H1 (cell line): ENCODE measurements around the gene MVP. TPM values are rescaled to one million over a fixed set of nuclear protein-coding genes. Genes with fewer than 3 reads are reported as not detected.
A peak's percentile ranks its signal among the peaks of the same experiment; 100 is the strongest.

Experiments
- CTCF ChIA-PET: fragments of 300-600 bp; sonication (Branson Sonifier 250); formaldehyde crosslinking; loops from one replicate; lab custom pipeline; 2021; ENCODE audit not compliant: partially characterized antibody; lab: Charles Lee
- POLR2A ChIA-PET: fragments of 300-600 bp; sonication (Branson Sonifier 250); formaldehyde crosslinking; loops from one replicate; lab custom pipeline; 2021; ENCODE audit warnings: inconsistent platforms; ENCODE audit not compliant: partially characterized antibody; lab: Charles Lee
- DNase-seq, 2 experiments: peaks; one replicate each; pipeline versions ENCODE4 v3.0.0 to v3.0.0-alpha.2; 2010 to 2022; ENCODE audit warnings: low spot score in 2 of 2, low read depth in 1 of 2, mixed read lengths in 1 of 2
- FAIRE-seq: peaks from 2 replicates; lab custom pipeline; 2011; peaks lifted over from hg19 to GRCh38; lab: Jason Lieb, UNC
- H2AFZ ChIP-seq: 2 replicates; pipeline ENCODE4 v1.8.1; 2012; ENCODE audit warnings: low read length, inconsistent platforms
- H2AK5ac ChIP-seq: 2 replicates; pipeline ENCODE4 v1.6.1; 2013; ENCODE audit warnings: low read depth, low read length
- H2BK120ac ChIP-seq: replicated peaks from 2 replicates; pipeline ENCODE3; 2013; ENCODE audit warnings: low read depth, low read length, inconsistent platforms
- H2BK12ac ChIP-seq: 2 replicates; pipeline ENCODE4 v1.6.1; 2013; ENCODE audit warnings: low read depth, low read length
- H2BK15ac ChIP-seq: 2 replicates; pipeline ENCODE4 v1.6.1; 2013; ENCODE audit warnings: low read length
- H2BK20ac ChIP-seq: 2 replicates; pipeline ENCODE4 v1.6.1; 2013; ENCODE audit warnings: low read length
- H2BK5ac ChIP-seq: 2 replicates; pipeline ENCODE4 v1.6.1; 2013; ENCODE audit warnings: low read depth, low read length
- H3K14ac ChIP-seq: 2 replicates; pipeline ENCODE4 v1.6.1; 2013; ENCODE audit warnings: inconsistent platforms; ENCODE audit not compliant: insufficient read length
- H3K18ac ChIP-seq: 2 replicates; pipeline ENCODE4 v1.6.1; 2013; ENCODE audit warnings: low read length; ENCODE audit errors: extremely low read depth
- H3K23ac ChIP-seq: 2 replicates; pipeline ENCODE4 v1.6.1; 2013; ENCODE audit warnings: inconsistent platforms; ENCODE audit not compliant: insufficient read length
- H3K23me2 ChIP-seq: 2 replicates; pipeline ENCODE4 v1.6.1; 2013; ENCODE audit warnings: low read depth, low read length
- H3K27ac ChIP-seq: 2 replicates; pipeline ENCODE4 v1.6.1; 2011; ENCODE audit warnings: low read depth, low read length, inconsistent platforms
- H3K27me3 ChIP-seq, 4 experiments: replicated peaks in 1 of 4; 1 replicate in 1 of 4; 2 replicates in 3 of 4; pipeline versions ENCODE4 v1.6.1 to v1.8.1; 2011 to 2013; ENCODE audit warnings: low read length in 3 of 4, mild to moderate bottlenecking in 3 of 4, inconsistent platforms in 2 of 4, mixed read lengths in 2 of 4, moderate library complexity in 1 of 4; ENCODE audit not compliant: control insufficient read depth in 3 of 4, insufficient read depth in 3 of 4; ENCODE audit errors: extremely low read depth in 1 of 4
- H3K36me3 ChIP-seq, 4 experiments: 2 replicates each; pipeline versions ENCODE4 v1.6.1 to v1.8.1; 2011 to 2013; ENCODE audit warnings: mild to moderate bottlenecking in 4 of 4, low read length in 3 of 4, moderate library complexity in 2 of 4, control low read depth in 1 of 4, inconsistent platforms in 1 of 4; ENCODE audit not compliant: insufficient read depth in 4 of 4, control insufficient read depth in 2 of 4
- H3K4ac ChIP-seq: replicated peaks from 2 replicates; pipeline ENCODE3; 2013; ENCODE audit warnings: low read length, low read depth, mixed read lengths, inconsistent platforms; ENCODE audit not compliant: insufficient read length
- H3K4me1 ChIP-seq, 4 experiments: replicated peaks in 1 of 4; 1 replicate in 1 of 4; 2 replicates in 3 of 4; pipeline versions ENCODE4 v1.6.1 to v1.8.1; 2011 to 2013; ENCODE audit warnings: low read length in 3 of 4, inconsistent platforms in 2 of 4, mixed read lengths in 1 of 4; ENCODE audit not compliant: insufficient read depth in 4 of 4, control insufficient read depth in 3 of 4
- H3K4me2 ChIP-seq, 2 experiments: 2 replicates each; pipeline versions ENCODE4 v1.6.1 to v1.8.1; 2011 to 2013; ENCODE audit warnings: low read depth in 2 of 2, low read length in 2 of 2, control low read depth in 1 of 2, inconsistent platforms in 1 of 2, mild to moderate bottlenecking in 1 of 2; ENCODE audit not compliant: insufficient read depth in 1 of 2
- H3K4me3 ChIP-seq, 4 experiments: fragments of 200-600, 300-600 bp in 1 of 4; sonication (generic), shearing (Covaris generic), sonication (Bioruptor Twin) in 1 of 4; 2 replicates each; pipeline versions ENCODE4 v1.5.1 to v1.8.1; 2011 to 2016; ENCODE audit warnings: low read length in 4 of 4, low read depth in 3 of 4, control low read depth in 2 of 4, inconsistent platforms in 2 of 4, mild to moderate bottlenecking in 2 of 4, mixed read lengths in 1 of 4, moderate library complexity in 1 of 4; ENCODE audit not compliant: insufficient read depth in 2 of 4; ENCODE audit errors: extremely low read depth in 1 of 4
- H3K56ac ChIP-seq: replicated peaks from 2 replicates; pipeline ENCODE3; 2013; ENCODE audit warnings: low read depth, mild to moderate bottlenecking, mixed read lengths, low read length, inconsistent platforms; ENCODE audit not compliant: insufficient read length
- H3K79me1 ChIP-seq: 2 replicates; pipeline ENCODE4 v1.6.1; 2013; ENCODE audit warnings: low read depth, low read length, control low read depth
- H3K79me2 ChIP-seq, 2 experiments: 2 replicates each; pipeline versions ENCODE4 v1.6.1 to v1.8.1; 2012 to 2013; ENCODE audit warnings: low read length in 2 of 2, mild to moderate bottlenecking in 2 of 2, inconsistent platforms in 1 of 2; ENCODE audit not compliant: insufficient read depth in 2 of 2, control insufficient read depth in 1 of 2
- H3K9ac ChIP-seq, 4 experiments: replicated peaks in 1 of 4; 1 replicate in 1 of 4; 2 replicates in 3 of 4; pipeline versions ENCODE4 v1.6.1 to v1.8.1; 2011 to 2013; ENCODE audit warnings: low read depth in 3 of 4, low read length in 3 of 4, control low read depth in 2 of 4, mild to moderate bottlenecking in 2 of 4, moderate library complexity in 2 of 4, inconsistent platforms in 1 of 4; ENCODE audit errors: extremely low read depth in 1 of 4
- H3K9me3 ChIP-seq, 2 experiments: 2 replicates each; pipeline versions ENCODE4 v1.6.1 to v1.8.1; 2012 to 2013; ENCODE audit warnings: mild to moderate bottlenecking in 2 of 2, moderate library complexity in 2 of 2, control low read depth in 1 of 2, inconsistent platforms in 1 of 2, low read depth in 1 of 2, low read length in 1 of 2, mixed read lengths in 1 of 2; ENCODE audit not compliant: insufficient read depth in 2 of 2
- H4K20me1 ChIP-seq, 2 experiments: replicated peaks in 1 of 2; 2 replicates each; pipeline versions ENCODE3 to v1.8.1; 2011 to 2013; ENCODE audit warnings: inconsistent platforms in 2 of 2, low read length in 2 of 2, mild to moderate bottlenecking in 1 of 2; ENCODE audit not compliant: insufficient read depth in 2 of 2, control insufficient read depth in 1 of 2
- H4K5ac ChIP-seq: 2 replicates; pipeline ENCODE4 v1.6.1; 2013; ENCODE audit warnings: low read length, low read depth, mixed read lengths, inconsistent platforms; ENCODE audit not compliant: insufficient read length
- H4K8ac ChIP-seq: 2 replicates; pipeline ENCODE4 v1.8.0; 2013; ENCODE audit warnings: mild to moderate bottlenecking, moderate library complexity, low read length, inconsistent platforms; ENCODE audit not compliant: insufficient read depth; ENCODE audit errors: extremely low read depth
- H4K91ac ChIP-seq: replicated peaks from 2 replicates; pipeline ENCODE3; 2013; ENCODE audit warnings: low read length, mixed read lengths, inconsistent platforms; ENCODE audit not compliant: insufficient read length
- BCL11A ChIP-seq, 2 experiments: IDR thresholded peaks; one replicate each; pipeline ENCODE4 v1.6.1; 2011; ENCODE audit warnings: low read depth in 2 of 2, low read length in 2 of 2, mild to moderate bottlenecking in 2 of 2
- CBX5 ChIP-seq: fragments of 300-800, 300-1000 bp; sonication (generic); IDR thresholded peaks from 2 replicates; pipeline ENCODE4 v1.7.1; 2016; ENCODE audit warnings: antibody characterized with exemption, low read length, low read depth
- CBX8 ChIP-seq: fragments of 300-800, 300-1000 bp; sonication (generic); IDR thresholded peaks from 2 replicates; pipeline ENCODE4 v1.7.1; 2016; ENCODE audit warnings: low read depth, low read length, borderline replicate concordance
- CTBP2 ChIP-seq: IDR thresholded peaks from 2 replicates; pipeline ENCODE4 v1.7.0; 2011; ENCODE audit warnings: borderline replicate concordance, mild to moderate bottlenecking, moderate library complexity, mixed read lengths, low read length; ENCODE audit not compliant: insufficient read depth, insufficient read length
- EP300 ChIP-seq, 2 experiments: IDR thresholded peaks; 1 replicate in 1 of 2; 2 replicates in 1 of 2; pipeline ENCODE4 v1.6.1; 2011 to 2012; ENCODE audit warnings: low read depth in 2 of 2, low read length in 2 of 2, mild to moderate bottlenecking in 2 of 2, borderline replicate concordance in 1 of 2, inconsistent platforms in 1 of 2, moderate library complexity in 1 of 2
- GTF2F1 ChIP-seq: IDR thresholded peaks from 2 replicates; pipeline ENCODE4 v1.6.1; 2012; ENCODE audit warnings: low read depth, low read length, improper control_type of control experiment, borderline replicate concordance
- HDAC6 ChIP-seq: IDR thresholded peaks from one replicate; pipeline ENCODE4 v1.7.1; 2012; ENCODE audit warnings: low read depth, mild to moderate bottlenecking, inconsistent platforms, low read length, moderate library complexity
- KDM4A ChIP-seq: IDR thresholded peaks from one replicate; pipeline ENCODE4 v1.7.1; 2012; ENCODE audit warnings: low read depth, mild to moderate bottlenecking, moderate library complexity, low read length, inconsistent platforms; ENCODE audit not compliant: severe bottlenecking
- POLR2AphosphoS5 ChIP-seq: IDR thresholded peaks from 2 replicates; pipeline ENCODE4 v1.6.1; 2011; ENCODE audit warnings: low read depth, low read length
- RBBP5 ChIP-seq: IDR thresholded peaks from 2 replicates; pipeline ENCODE4 v1.7.1; 2012; ENCODE audit warnings: low read depth, mild to moderate bottlenecking, inconsistent platforms, low read length, moderate library complexity, borderline replicate concordance
- SIX5 ChIP-seq: IDR thresholded peaks from 2 replicates; pipeline ENCODE4 v1.6.1; 2011; ENCODE audit warnings: mild to moderate bottlenecking, low read depth, low read length
- SP1 ChIP-seq: IDR thresholded peaks from 2 replicates; pipeline ENCODE4 v1.6.1; 2011; ENCODE audit warnings: low read depth, low read length
- TAF7 ChIP-seq: optimal IDR thresholded peaks from 2 replicates; pipeline ENCODE3; 2011; ENCODE audit warnings: low read depth, mild to moderate bottlenecking, inconsistent platforms, low read length, moderate library complexity, borderline replicate concordance
- WGBS, 2 experiments: shearing (Covaris generic) in 1 of 2; methylation state at CpG; one replicate each; pipeline versions ENCODE4 v1.1.6 to v1.1.7; 2013 to 2015; ENCODE audit warnings: low lambda C conversion rate in 2 of 2, mixed read lengths in 2 of 2, inconsistent platforms in 1 of 2, low coverage in 1 of 2, missing lambda C conversion rate in 1 of 2; ENCODE audit not compliant: insufficient replicate concordance in 2 of 2, insufficient coverage in 1 of 2, insufficient read length in 1 of 2; ENCODE audit errors: extremely low coverage in 1 of 2, missing lambda C conversion rate in 1 of 2; 5-methylcytosine and 5-hydroxymethylcytosine counted together
- polyA plus RNA-seq, 7 experiments: library from polyadenylated mRNA; depleted of rRNA in 3 of 7; stranded (reverse) in 5 of 7; unstranded in 2 of 7; fragments of >200 nt in 5 of 7; fragments of 200-250 nt in 2 of 7; gene quantifications; 1 replicate in 5 of 7; 2 replicates in 1 of 7; 4 replicates in 1 of 7; pipeline versions ENCODE4 v1.2.1 to v1.2.3, GENCODE V29; 2011 to 2013; ENCODE audit warnings: missing spikeins in 2 of 7, mixed read lengths in 2 of 7
- total RNA-seq: library from RNA; stranded (reverse); fragmentation: NEBNext Ultra II Directional; extraction: Animal tissue kit (Norgen Biotek cat#: 25700); gene quantifications from 2 replicates; pipeline ENCODE4 v1.2.1, GENCODE V29; 2021

The MVP gene
- total and polyA plus RNA-seq, 2 of the 8 experiments (the other 6 are each of a cell fraction or from before 2014, with no cell fraction given), result 1.9 TPM

- H4K8ac ChIP-seq, result no peak overlapping the region
- H2BK5ac ChIP-seq, result no peak overlapping the region
- H3K23me2 ChIP-seq, result no peaks in the 10 kb centered on the region
- no peak overlapping the region for H4K91ac ChIP-seq
- POLR2A ChIA-PET, result no interaction called here
- H3K56ac ChIP-seq, result no peak overlapping the region
- H2BK120ac ChIP-seq, result no peak overlapping the region
- H3K79me2 ChIP-seq, result no peaks in the 10 kb centered on the region
- H2BK20ac ChIP-seq, result no peak overlapping the region
- no peak overlapping the region for H4K5ac ChIP-seq
- no peaks in the 10 kb centered on the region for H3K36me3 ChIP-seq
- H3K4ac ChIP-seq, result no peak overlapping the region
- no peak overlapping the region for H3K14ac ChIP-seq
- H3K27ac ChIP-seq, result no peak overlapping the region
- CTCF ChIA-PET, result interaction anchor here (0.9 kb wide), 1 partner anchor 9 kb away, joined by 3 read pairs; no protein-coding TSS in a partner anchor
- 0 out of 2 replicates have a peak overlapping the region, but pooled peaks have one; percentile 39 for H2BK12ac ChIP-seq
- DNase-seq (no peak), FAIRE-seq (no peak)
- no peak overlapping the region for H3K18ac ChIP-seq
- no peak overlapping the region for H2AFZ ChIP-seq
- H3K4me3 ChIP-seq, result no peak overlapping the region
- H4K20me1 ChIP-seq, result no peaks in the 10 kb centered on the region
- H3K9ac ChIP-seq, result no peak overlapping the region
- H3K4me2 ChIP-seq, result no peak overlapping the region
- H3K27me3 ChIP-seq, result peaks cover 0 to 2% (median 0%) of the 10 kb centered on the region in 4 experiments; a peak in 1 of 7 replicates
- H2AK5ac ChIP-seq, result no peak overlapping the region; the same call in 1 of the 2 replicates
- H3K23ac ChIP-seq, result no peak overlapping the region
- H3K79me1 ChIP-seq, result no peaks in the 10 kb centered on the region
- H2BK15ac ChIP-seq, result no peak overlapping the region
- no peaks in the 10 kb centered on the region for H3K4me1 ChIP-seq
- 70% methylated on average over 4 of the region's 4 CpGs; no CpG with 5 or more reads in 1 of the 2 experiments for WGBS, 2 experiments
- H3K9me3 ChIP-seq, result no peaks in the 10 kb centered on the region
- TF ChIP-seq BCL11A (IDR thresholded peaks at IDR 0.05; ENCODE audit: low read depth in 2 of 2, low read length in 2 of 2) (no peak), SIX5 (no peak), CBX5 (no peak), HDAC6 (no peak), KDM4A (no peak), SP1 (no peak), POLR2AphosphoS5 (no peak), GTF2F1 (no peak), CBX8 (no peak), EP300 (IDR thresholded peaks at IDR 0.05; ENCODE audit: borderline replicate concordance in 1 of 2, low read depth in 2 of 2, low read length in 2 of 2) (no peak), RBBP5 (no peak), TAF7 (no peak), CTBP2 (no peak)
Measured at GRCh38 chr16:29775742-29776408, 44.4 kb upstream of the MVP start.
